ENCODE measurements around the gene MKNK1.

GRCh38 chr1:46530311-46530710, 73.8 kb downstream of the MKNK1 start:
- no peak for TF ChIP-seq POLR2A (IDR thresholded peaks at IDR 0.05; ENCODE audit: low read depth, low read length)
- TF ChIP-seq TAF1 (IDR thresholded peaks at IDR 0.05; ENCODE audit: low read depth, low read length) = no peak
- TF ChIP-seq POLR2AphosphoS5 (IDR thresholded peaks at IDR 0.05; ENCODE audit: low read depth, low read length) = no peak
